HCT116 (cell line): ENCODE measurements around the gene TET3. TPM values are rescaled to one million over a fixed set of nuclear protein-coding genes. Genes with fewer than 3 reads are reported as not detected.

Experiments
- ATAC-seq: fragments of 200-7000 bp; cut with Tn5 transposase; 2 replicates; pipeline ENCODE4 v1.9.1; 2020; ENCODE audit warnings: mild to moderate bottlenecking, moderate library complexity
- BruUV-seq: library from RNA; stranded (reverse); fragments of 400-500 nt; replicated peaks from 2 replicates; lab custom pipeline; 2021; lab: Mats Ljungman, UMichigan
- CTCF ChIA-PET: fragments of 300-600 bp; sonication (Branson Sonifier 250); formaldehyde crosslinking; loops from one replicate; lab custom pipeline; 2021; ENCODE audit warnings: antibody characterized with exemption; lab: Charles Lee
- POLR2A ChIA-PET: fragments of 300-600, 350-600 bp; sonication (Branson Sonifier 250); formaldehyde crosslinking; loops from one replicate; lab custom pipeline; 2021; ENCODE audit warnings: antibody characterized with exemption; lab: Charles Lee
- RAD21 ChIA-PET, 2 experiments: fragments of 300-600 bp; sonication (Branson Sonifier 250); formaldehyde crosslinking; loops; one replicate each; lab custom pipeline; 2023; ENCODE audit warnings: low total read pairs in 2 of 2; ENCODE audit not compliant: uncharacterized antibody in 2 of 2, unreplicated experiment in 2 of 2, low non-redundant PET in 1 of 2; lab: Charles Lee
- DNase-seq: peaks from one replicate; pipeline ENCODE4 v3.0.0-alpha.2; 2010; ENCODE audit warnings: low read depth, low spot score
- H2AFZ ChIP-seq: fragments of 200-600 bp; shearing (Covaris generic), sonication (generic); 2 replicates; pipeline ENCODE4 v1.6.1; 2017; ENCODE audit warnings: low read depth, mixed run types, mixed read lengths, antibody characterized with exemption, low read length; ENCODE audit not compliant: poor library complexity, severe bottlenecking
- H3K27ac ChIP-seq: 2 replicates; pipeline ENCODE4 v1.5.1; 2012; ENCODE audit warnings: low read depth, low read length
- H3K27me3 ChIP-seq: fragments of 200-600 bp; sonication (generic); 2 replicates; pipeline ENCODE4 v1.6.1; 2016; ENCODE audit warnings: mixed run types, low read length, mixed read lengths; ENCODE audit not compliant: insufficient read depth
- H3K36me3 ChIP-seq, 2 experiments: fragments of 200-500 bp in 1 of 2; fragments of 200-600 bp in 1 of 2; sonication (Bioruptor generic) in 1 of 2; sonication (generic) in 1 of 2; 2 replicates each; pipeline versions ENCODE4 v1.5.1 to v1.6.1; 2014 to 2016; ENCODE audit warnings: low read length in 2 of 2, inconsistent platforms in 1 of 2, mixed read lengths in 1 of 2, mixed run types in 1 of 2; ENCODE audit not compliant: insufficient read depth in 2 of 2, control insufficient read depth in 1 of 2
- H3K4me1 ChIP-seq, 2 experiments: fragments of 200-600 bp in 1 of 2; sonication (generic) in 1 of 2; 2 replicates each; pipeline versions ENCODE4 v1.5.1 to v1.6.1; 2012 to 2017; ENCODE audit warnings: low read length in 2 of 2, inconsistent platforms in 1 of 2, mild to moderate bottlenecking in 1 of 2, mixed read lengths in 1 of 2, mixed run types in 1 of 2, moderate library complexity in 1 of 2; ENCODE audit not compliant: insufficient read depth in 2 of 2, control insufficient read depth in 1 of 2
- H3K4me2 ChIP-seq: fragments of 200-600 bp; sonication (generic); 2 replicates; pipeline ENCODE4 v1.6.1; 2017; ENCODE audit warnings: mixed run types, low read length, mixed read lengths
- H3K4me3 ChIP-seq, 2 experiments: fragments of 200-600 bp in 1 of 2; sonication (generic) in 1 of 2; replicated peaks in 1 of 2; 2 replicates each; pipeline ENCODE4 v1.5.1; 2011 to 2016; ENCODE audit warnings: low read length in 2 of 2, control low read depth in 1 of 2, low read depth in 1 of 2, mild to moderate bottlenecking in 1 of 2, mixed read lengths in 1 of 2, mixed run types in 1 of 2
- H3K79me2 ChIP-seq: fragments of 200-600 bp; sonication (generic); 2 replicates; pipeline ENCODE4 v1.6.1; 2017; ENCODE audit warnings: mild to moderate bottlenecking, mixed run types, low read length, moderate library complexity, mixed read lengths; ENCODE audit not compliant: insufficient read depth
- H3K9ac ChIP-seq: fragments of 200-600 bp; sonication (generic); 2 replicates; pipeline ENCODE4 v1.6.1; 2016; ENCODE audit warnings: low read length, mixed read lengths
- H3K9me2 ChIP-seq: fragments of 200-600 bp; sonication (generic), shearing (Covaris generic); 2 replicates; pipeline ENCODE4 v1.6.1; 2017; ENCODE audit warnings: mixed run types, mild to moderate bottlenecking, moderate library complexity; ENCODE audit not compliant: insufficient read depth
- H3K9me3 ChIP-seq, 2 experiments: fragments of 200-500 bp in 1 of 2; fragments of 200-600 bp in 1 of 2; sonication (Bioruptor generic) in 1 of 2; sonication (generic) in 1 of 2; 2 replicates each; pipeline ENCODE4 v1.6.1; 2014 to 2017; ENCODE audit warnings: low read length in 2 of 2, mixed read lengths in 2 of 2, inconsistent platforms in 1 of 2, low read depth in 1 of 2, mild to moderate bottlenecking in 1 of 2, mixed run types in 1 of 2, moderate library complexity in 1 of 2; ENCODE audit not compliant: control insufficient read depth in 1 of 2, insufficient read depth in 1 of 2
- H4K20me1 ChIP-seq: fragments of 200-600 bp; sonication (generic), shearing (Covaris generic); 2 replicates; pipeline ENCODE4 v1.6.1; 2017; ENCODE audit warnings: mixed run types, mild to moderate bottlenecking, moderate library complexity; ENCODE audit not compliant: insufficient read depth
- ATF3 ChIP-seq: IDR thresholded peaks from 2 replicates; pipeline ENCODE4 v1.6.1; 2012
- CBX3 ChIP-seq: IDR thresholded peaks from 2 replicates; pipeline ENCODE4 v1.6.1; 2012; ENCODE audit warnings: low read depth
- CEBPB ChIP-seq: IDR thresholded peaks from 2 replicates; pipeline ENCODE4 v1.6.1; 2012; ENCODE audit warnings: low read depth
- CTCF ChIP-seq, 3 experiments: fragments of 200-600 bp in 1 of 3; sonication (generic) in 1 of 3; IDR thresholded peaks in 2 of 3; conservative IDR thresholded peaks in 1 of 3; 2 replicates each; pipeline ENCODE4 v1.5.1; 2012 to 2017; ENCODE audit warnings: low read depth in 2 of 3, low read length in 2 of 3, antibody characterized with exemption in 1 of 3, borderline replicate concordance in 1 of 3, control low read depth in 1 of 3, mild to moderate bottlenecking in 1 of 3, mixed read lengths in 1 of 3, mixed run types in 1 of 3, moderate library complexity in 1 of 3; ENCODE audit not compliant: insufficient read depth in 1 of 3
- ELF1 ChIP-seq: IDR thresholded peaks from 2 replicates; pipeline ENCODE4 v1.6.1; 2012; ENCODE audit warnings: low read depth, borderline replicate concordance
- EZH2 ChIP-seq: fragments of 200-600 bp; sonication (generic); IDR thresholded peaks from 2 replicates; pipeline ENCODE4 v1.6.1; 2017; ENCODE audit warnings: antibody characterized with exemption, mixed run types
- FOSL1 ChIP-seq: IDR thresholded peaks from 2 replicates; pipeline ENCODE4 v1.6.1; 2012; ENCODE audit warnings: low read depth
- JUND ChIP-seq: IDR thresholded peaks from 2 replicates; pipeline ENCODE4 v1.6.1; 2012
- RAD21 ChIP-seq: IDR thresholded peaks from 2 replicates; pipeline ENCODE4 v1.6.1; 2012; ENCODE audit warnings: low read depth, mild to moderate bottlenecking
- ZFX ChIP-seq: fragments of 450-650 bp; IDR thresholded peaks from 2 replicates; pipeline ENCODE4 v1.6.1; 2017
- ZNF274 ChIP-seq: fragments of 200-500 bp; sonication (Bioruptor generic); IDR thresholded peaks from 2 replicates; pipeline ENCODE4 v1.6.1; 2014; ENCODE audit warnings: mild to moderate bottlenecking, low read depth, low read length, inconsistent platforms
- intact Hi-C: fragments of 100-400 bp; cut with micrococcal nuclease; formaldehyde crosslinking; loops from 2 replicates; pipeline ENCODE4 v1.10.0; 2022
- total RNA-seq: library from RNA; stranded (reverse); gene quantifications from one replicate; pipeline ENCODE4 v1.2.1, GENCODE V29; 2021; ENCODE audit not compliant: unreplicated experiment
- TF ChIP-seq, protein P1 (sequence below): IDR thresholded peaks from 2 replicates; pipeline ENCODE4 v1.6.1; 2012; ENCODE audit warnings: low read depth

TET3 gene
- total RNA-seq, 1 experiment from 2014 or later, result 15.4 TPM

DNA sequence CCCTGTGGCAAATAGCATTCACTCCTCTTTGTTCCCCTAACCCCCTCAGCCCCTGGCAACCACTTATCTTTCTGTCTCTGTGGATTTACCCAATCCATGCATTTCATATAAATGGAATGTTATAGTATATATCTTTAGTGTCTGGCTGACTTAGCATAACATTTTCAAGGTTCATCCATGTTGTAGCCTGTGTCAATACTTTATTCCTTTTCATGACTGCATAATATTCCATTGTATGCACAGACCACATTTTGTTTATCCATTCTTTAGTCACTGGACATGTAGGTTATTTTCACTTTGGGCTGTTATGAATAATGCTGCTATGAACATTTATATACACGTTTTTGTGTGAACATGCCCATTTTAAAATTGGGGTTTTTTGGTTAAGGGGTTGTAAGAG lies 42.8 kb downstream of the TET3 start:
- no peak for TF ChIP-seq FOSL1
- TF ChIP-seq ATF3, result no peak
- ATAC-seq (no peak), DNase-seq (no peak)
- Histone ChIP-seq H3K9ac (no peak overlapping the region), H3K4me1 (no peaks in the 10 kb centered on the region), H3K36me3 (no peaks in the 10 kb centered on the region), H2AFZ (no peak overlapping the region), H3K4me2 (no peak overlapping the region), H3K27ac (no peak overlapping the region), H3K9me3 (no peaks in the 10 kb centered on the region), H3K4me3 (no peak overlapping the region), H3K9me2 (no peaks in the 10 kb centered on the region), H3K27me3 (no peaks in the 10 kb centered on the region), H3K79me2 (peaks cover 88% of the 10 kb centered on the region), H4K20me1 (peaks cover 18% of the 10 kb centered on the region; the same call in 1 of the 2 replicates)
- no TSS peak for BruUV-seq
- POLR2A ChIA-PET, result no interaction called here
- CTCF ChIA-PET, result no interaction called here
- intact Hi-C loops, result no loop called here
- RAD21 ChIA-PET, result no interaction called here

DNA sequence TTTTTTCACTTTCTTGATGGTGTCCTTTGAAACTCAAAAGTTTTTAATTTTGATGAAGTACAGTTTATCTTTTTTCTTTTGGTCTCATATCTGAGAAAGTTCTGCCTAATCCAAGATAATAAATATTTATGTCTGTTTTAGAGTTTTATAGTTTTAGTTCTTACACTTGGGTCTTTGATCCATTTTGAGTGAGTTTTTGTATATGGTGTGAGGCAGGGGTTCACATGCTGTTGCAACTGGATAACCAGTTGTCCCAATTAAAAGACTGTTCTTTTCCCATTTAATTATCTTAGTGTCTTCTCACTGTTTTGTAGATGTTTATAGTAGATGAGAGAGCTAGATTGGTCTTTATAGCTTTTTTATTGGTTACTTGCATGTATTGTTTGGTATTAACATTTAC lies 43.6 kb downstream of the TET3 start:
- no TSS peak for BruUV-seq
- intact Hi-C loops, result no loop called here
- CTCF ChIA-PET, result no interaction called here

More for the DNA sequence above, 43.6 kb downstream of the TET3 start:
- Histone ChIP-seq H3K27ac (no peak overlapping the region), H3K4me3 (no peak overlapping the region), H3K9ac (no peak overlapping the region), H3K36me3 (no peaks in the 10 kb centered on the region), H3K9me2 (no peaks in the 10 kb centered on the region), H3K27me3 (no peaks in the 10 kb centered on the region), H2AFZ (no peak overlapping the region), H3K9me3 (no peaks in the 10 kb centered on the region), H4K20me1 (peaks cover 18% of the 10 kb centered on the region; the same call in 1 of the 2 replicates), H3K79me2 (peaks cover 88% of the 10 kb centered on the region), H3K4me2 (no peak overlapping the region), H3K4me1 (no peaks in the 10 kb centered on the region)
- DNase-seq, result no peak
- RAD21 ChIA-PET, result no interaction called here
- POLR2A ChIA-PET, result no interaction called here
- no peak for ATAC-seq
- TF ChIP-seq CEBPB (no peak), RAD21 (no peak), ELF1 (no peak), JUND (no peak), CTCF (IDR thresholded peaks at IDR 0.05 in 2 of 3, conservative IDR thresholded peaks at IDR 0.05 in 1 of 3; ENCODE audit: borderline replicate concordance in 1 of 3, insufficient read depth in 1 of 3, low read depth in 2 of 3, low read length in 2 of 3) (no peak), ZNF274 (no peak), CBX3 (no peak), ATF3 (no peak), EZH2 (no peak), FOSL1 (no peak), ZFX (no peak)
- TF ChIP-seq, protein P1, sequence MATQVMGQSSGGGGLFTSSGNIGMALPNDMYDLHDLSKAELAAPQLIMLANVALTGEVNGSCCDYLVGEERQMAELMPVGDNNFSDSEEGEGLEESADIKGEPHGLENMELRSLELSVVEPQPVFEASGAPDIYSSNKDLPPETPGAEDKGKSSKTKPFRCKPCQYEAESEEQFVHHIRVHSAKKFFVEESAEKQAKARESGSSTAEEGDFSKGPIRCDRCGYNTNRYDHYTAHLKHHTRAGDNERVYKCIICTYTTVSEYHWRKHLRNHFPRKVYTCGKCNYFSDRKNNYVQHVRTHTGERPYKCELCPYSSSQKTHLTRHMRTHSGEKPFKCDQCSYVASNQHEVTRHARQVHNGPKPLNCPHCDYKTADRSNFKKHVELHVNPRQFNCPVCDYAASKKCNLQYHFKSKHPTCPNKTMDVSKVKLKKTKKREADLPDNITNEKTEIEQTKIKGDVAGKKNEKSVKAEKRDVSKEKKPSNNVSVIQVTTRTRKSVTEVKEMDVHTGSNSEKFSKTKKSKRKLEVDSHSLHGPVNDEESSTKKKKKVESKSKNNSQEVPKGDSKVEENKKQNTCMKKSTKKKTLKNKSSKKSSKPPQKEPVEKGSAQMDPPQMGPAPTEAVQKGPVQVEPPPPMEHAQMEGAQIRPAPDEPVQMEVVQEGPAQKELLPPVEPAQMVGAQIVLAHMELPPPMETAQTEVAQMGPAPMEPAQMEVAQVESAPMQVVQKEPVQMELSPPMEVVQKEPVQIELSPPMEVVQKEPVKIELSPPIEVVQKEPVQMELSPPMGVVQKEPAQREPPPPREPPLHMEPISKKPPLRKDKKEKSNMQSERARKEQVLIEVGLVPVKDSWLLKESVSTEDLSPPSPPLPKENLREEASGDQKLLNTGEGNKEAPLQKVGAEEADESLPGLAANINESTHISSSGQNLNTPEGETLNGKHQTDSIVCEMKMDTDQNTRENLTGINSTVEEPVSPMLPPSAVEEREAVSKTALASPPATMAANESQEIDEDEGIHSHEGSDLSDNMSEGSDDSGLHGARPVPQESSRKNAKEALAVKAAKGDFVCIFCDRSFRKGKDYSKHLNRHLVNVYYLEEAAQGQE, result no peak
